ENCODE results near the gene POU2AF1. TPM values are rescaled to one million over a fixed set of nuclear protein-coding genes. Genes with fewer than 3 reads are reported as not detected.

POU2AF1 gene
- total and polyA plus RNA-seq, 2 of the 13 experiments (the other 11 are each of a cell fraction or from before 2014, with no cell fraction given): 1.9 to 3.6 TPM

GRCh38 chr11:111392552-111392951 lies 13.5 kb upstream of the POU2AF1 start:
- H3K4me3 ChIP-seq (replicated peaks in 1 of 3; ENCODE audit: insufficient read depth in 1 of 3, low read depth in 2 of 3, low read length in 3 of 3): no peak overlapping the region
- WGBS (ENCODE audit: low lambda C conversion rate): 100% methylated on average over 4 of the region's 4 CpGs
- H3K9ac ChIP-seq (ENCODE audit: insufficient read depth, low read depth, low read length): no peak overlapping the region
- H4K20me1 ChIP-seq (ENCODE audit: insufficient read depth, low read length): no peaks in the 10 kb centered on the region
- no peaks in the 10 kb centered on the region for H3K79me2 ChIP-seq (ENCODE audit: insufficient read depth, low read length)
- H3K27ac ChIP-seq (ENCODE audit: extremely low read length, insufficient read depth, low read length): no peak overlapping the region
- H3K4me2 ChIP-seq (ENCODE audit: low read depth, low read length): no peak overlapping the region
- no peaks in the 10 kb centered on the region for H3K9me3 ChIP-seq (ENCODE audit: low read length)
- no peaks in the 10 kb centered on the region for H3K36me3 ChIP-seq (replicated peaks in 1 of 2; ENCODE audit: control insufficient read depth in 1 of 2, insufficient read depth in 2 of 2, low read length in 2 of 2)
- FAIRE-seq (no peak), DNase-seq (ENCODE audit: low spot score) (no peak), ATAC-seq (no peak)
- intact Hi-C loops (cut with micrococcal nuclease; ENCODE audit: unreplicated experiment) (no loop called here), in situ Hi-C loops (cut with HindIII; ENCODE audit: extremely low pct_ligation_motif_present, low pct_unique_long_range_greater_than_20kb) (no loop called here)
- ChIA-PET CTCF (ENCODE audit: low intra/inter-chr PET ratio, low total read pairs) (no interaction called here), POLR2A (no interaction called here)
- H3K27me3 ChIP-seq (ENCODE audit: control insufficient read depth in 1 of 2, insufficient read depth in 2 of 2, low read length in 2 of 2): no peaks in the 10 kb centered on the region
- no TSS peak for BruUV-seq (replicated peaks)
- H2AFZ ChIP-seq (ENCODE audit: low read length): no peak overlapping the region
- peaks cover 72% of the 10 kb centered on the region for H3K4me1 ChIP-seq (ENCODE audit: insufficient read depth, low read length)
- TF ChIP-seq FOXO1 (CRISPR knock-in tag; IDR thresholded peaks at IDR 0.05) (no peak), AHDC1 (CRISPR knock-in tag; IDR thresholded peaks at IDR 0.05; ENCODE audit: borderline replicate concordance) (no peak), GLMP (CRISPR knock-in tag; IDR thresholded peaks at IDR 0.05; ENCODE audit: borderline replicate concordance) (no peak), MEIS1 (CRISPR knock-in tag; IDR thresholded peaks at IDR 0.05; ENCODE audit: borderline replicate concordance) (no peak), ATF5 (CRISPR knock-in tag; IDR thresholded peaks at IDR 0.05; ENCODE audit: low read depth) (no peak), ZSCAN5A (CRISPR knock-in tag; IDR thresholded peaks at IDR 0.05; ENCODE audit: borderline replicate concordance) (no peak), ZFP36L1 (CRISPR knock-in tag; IDR thresholded peaks at IDR 0.05) (no peak), ELF4 (CRISPR knock-in tag; IDR thresholded peaks at IDR 0.05; ENCODE audit: borderline replicate concordance) (no peak), SALL1 (CRISPR knock-in tag; IDR thresholded peaks at IDR 0.05) (no peak), ATF1 (CRISPR knock-in tag; IDR thresholded peaks at IDR 0.05) (no peak), ZNF746 (CRISPR knock-in tag; IDR thresholded peaks at IDR 0.05) (no peak), ATF3 (CRISPR knock-in tag; IDR thresholded peaks at IDR 0.05) (no peak), SRSF1 (optimal IDR thresholded peaks at IDR 0.05; ENCODE audit: low read depth, low read length) (no peak), FIP1L1 (IDR thresholded peaks at IDR 0.05; ENCODE audit: borderline replicate concordance, insufficient read depth, low read depth, low read length) (no peak)
